HFF-Myc (cell line): Measurements from ENCODE around the gene TPR.
A peak's percentile ranks its signal among the peaks of the same experiment; 100 is the strongest.

Source experiments
- DNase-seq: peaks from one replicate; pipeline ENCODE4 v3.0.0-alpha.2; 2011; ENCODE audit warnings: low read depth; ENCODE audit errors: extremely low read depth
- H3K4me3 ChIP-seq: replicated peaks from 2 replicates; pipeline ENCODE4 v1.5.1; 2011; ENCODE audit warnings: low read depth, mild to moderate bottlenecking, control low read depth, low read length
- CTCF ChIP-seq: IDR thresholded peaks from 2 replicates; pipeline ENCODE4 v1.5.1; 2012; ENCODE audit warnings: mild to moderate bottlenecking, low read depth, low read length, control low read depth; ENCODE audit errors: missing control alignments

The TPR gene

DNA sequence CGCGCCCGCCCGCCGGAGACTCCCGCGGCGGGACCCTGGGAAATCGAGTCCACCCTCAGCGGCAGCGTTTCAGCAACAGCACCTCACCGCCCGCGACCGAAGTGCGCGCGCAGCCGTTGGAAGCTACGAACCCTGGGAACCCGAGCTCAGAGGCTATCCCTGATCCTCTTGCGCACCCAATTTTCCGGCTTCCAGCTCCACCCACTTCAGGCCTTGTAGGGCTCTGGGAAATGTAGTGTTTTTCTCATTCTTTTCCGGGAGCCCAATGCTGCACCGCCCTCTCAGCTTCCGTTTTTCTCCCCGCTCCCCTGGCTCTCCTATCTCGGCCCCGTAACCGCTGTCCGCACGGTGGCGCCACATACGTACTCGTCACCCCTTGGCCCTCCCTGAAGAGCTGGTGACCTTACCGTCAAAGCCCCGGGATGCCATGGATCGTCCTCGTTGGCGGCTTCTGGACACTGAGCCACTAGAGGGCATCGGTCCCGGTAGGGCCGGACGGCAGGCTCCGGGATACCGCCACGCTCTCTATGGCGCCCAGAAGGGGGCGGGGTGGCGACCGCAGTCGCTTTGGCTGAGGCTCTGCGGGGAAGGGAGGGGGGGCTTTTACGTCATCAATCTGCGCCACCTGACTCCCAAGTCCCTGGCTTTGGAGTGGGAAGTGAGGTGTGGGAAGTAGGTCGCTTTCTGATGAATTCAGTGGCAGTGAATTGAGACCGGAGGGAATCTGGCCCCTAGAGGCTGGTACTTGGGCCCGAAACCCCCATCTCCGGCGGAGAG lies at the start of gene TPR, which contains the start of gene ODR4:
TSS of gene TPR (minus strand) at position 102 of the 777 bp plus-strand sequence. CDS start 225 bp downstream, outside the sequence.
TSS of gene ODR4 (plus strand) at position 687 of the 777 bp plus-strand sequence. CDS start 3,948 bp downstream, outside the sequence.
- peak; percentile 93 for TF ChIP-seq CTCF
- peak; percentile 98 for DNase-seq
- peak within 1 kb of the TSS; percentile 93 for H3K4me3 ChIP-seq

GRCh38 chr1:186424539-186424938 lies 49.5 kb upstream of the TPR start:
- H3K4me3 ChIP-seq: no peak overlapping the region
- TF ChIP-seq CTCF: no peak
- no peak for DNase-seq

GRCh38 chr1:186421446-186421845 lies 46.4 kb upstream of the TPR start:
- no peak for TF ChIP-seq CTCF
- no peak overlapping the region for H3K4me3 ChIP-seq
- DNase-seq: no peak

GRCh38 chr1:186420923-186421322 lies 45.9 kb upstream of the TPR start:
- no peak overlapping the region for H3K4me3 ChIP-seq
- peak; percentile 21 for DNase-seq
- TF ChIP-seq CTCF: no peak

GRCh38 chr1:186420311-186420710 lies 45.3 kb upstream of the TPR start:
- H3K4me3 ChIP-seq: no peak overlapping the region
- DNase-seq: no peak
- no peak for TF ChIP-seq CTCF

GRCh38 chr1:186418503-186418902 lies 43.5 kb upstream of the TPR start:
- no peak for DNase-seq
- H3K4me3 ChIP-seq: no peak overlapping the region
- no peak for TF ChIP-seq CTCF
